Measurements from ENCODE around the gene HRH4.

The HRH4 gene

GRCh38 chr18:24515721-24516120, 55.3 kb downstream of the HRH4 start:
- DNase-seq = no peak

- DNase-seq = no peak
These were observed 55.8 kb downstream of the HRH4 start for GRCh38 chr18:24516261-24516660.

GRCh38 chr18:24517554-24517953, 57.1 kb downstream of the HRH4 start:
- DNase-seq = no peak

DNA sequence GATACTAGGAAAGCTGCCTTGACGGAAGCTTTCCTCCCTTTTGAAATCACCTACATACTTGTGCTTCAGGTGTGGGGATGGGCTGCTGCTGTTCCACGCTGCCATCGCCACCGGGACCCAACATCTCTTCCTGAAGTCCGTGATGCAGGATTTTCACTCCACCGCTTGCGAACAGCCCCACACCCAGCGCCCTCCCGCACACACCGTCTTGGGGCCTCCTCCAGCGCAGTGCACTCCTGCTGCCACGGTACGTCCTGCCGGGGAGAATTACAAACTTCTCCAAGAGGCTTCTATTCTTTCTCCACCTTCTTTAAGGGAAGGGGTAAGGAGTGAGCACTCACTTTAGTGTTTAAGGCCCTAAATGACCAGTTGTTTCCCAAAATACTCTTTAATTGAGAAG, 58.2 kb downstream of the HRH4 start:
- no peak for DNase-seq
